HEK293 (cell line): Measurements from ENCODE around the gene NCMAP.

Experiments used
- CTCF ChIA-PET: fragments of 350-600 bp; formaldehyde crosslinking; extraction: SDS; loops from one replicate; lab custom pipeline; 2021; ENCODE audit warnings: antibody characterized with exemption; lab: Yijun Ruan, JAX
- POLR2A ChIA-PET: fragments of 300-600 bp; formaldehyde crosslinking; extraction: SDS; loops from one replicate; lab custom pipeline; 2020; ENCODE audit warnings: antibody characterized with exemption, inconsistent platforms; lab: Yijun Ruan, JAX
- H3K27ac ChIP-seq: fragments of 200-500 bp; sonication (Bioruptor generic); 2 replicates; pipeline ENCODE4 v1.5.1; 2014; ENCODE audit warnings: low read depth, low read length, control low read depth, inconsistent platforms; ENCODE audit errors: extremely low read depth
- H3K36me3 ChIP-seq, 2 experiments: fragments of 200-500 bp in 1 of 2; sonication (Bioruptor generic) in 1 of 2; 1 replicate in 1 of 2; 2 replicates in 1 of 2; pipeline ENCODE4 v1.5.1; 2014 to 2017; ENCODE audit warnings: inconsistent platforms in 2 of 2, low read length in 2 of 2; ENCODE audit not compliant: control insufficient read depth in 2 of 2, insufficient read depth in 1 of 2
- H3K4me1 ChIP-seq: fragments of 200-500 bp; sonication (Bioruptor generic); 2 replicates; pipeline ENCODE4 v1.5.1; 2014; ENCODE audit warnings: mild to moderate bottlenecking, low read length, inconsistent platforms; ENCODE audit not compliant: control insufficient read depth, insufficient read depth
- H3K4me3 ChIP-seq: 2 replicates; pipeline ENCODE4 v1.5.1; 2011; ENCODE audit warnings: low read depth, mild to moderate bottlenecking, control low read depth, low read length, moderate library complexity
- H3K9me3 ChIP-seq: fragments of 200-500 bp; sonication (Bioruptor generic); 2 replicates; pipeline ENCODE4 v1.5.1; 2014; ENCODE audit warnings: low read depth, low read length, inconsistent platforms; ENCODE audit not compliant: control insufficient read depth, insufficient read depth
- BCL11A ChIP-seq: fragments of 450-650 bp; formaldehyde crosslinking; IDR thresholded peaks from 2 replicates; pipeline ENCODE4 v1.5.1; 2016; ENCODE audit warnings: low read depth, missing biosample characterization, missing genetic modification characterization
- EGR2 ChIP-seq: fragments of 450-650 bp; formaldehyde crosslinking; IDR thresholded peaks from 2 replicates; pipeline ENCODE4 v1.5.1; 2016; ENCODE audit warnings: low read depth, missing biosample characterization, missing genetic modification characterization
- FEZF1 ChIP-seq: fragments of 450-650 bp; formaldehyde crosslinking; IDR thresholded peaks from 2 replicates; pipeline ENCODE4 v1.5.1; 2016; ENCODE audit warnings: missing biosample characterization, missing genetic modification characterization
- HIC1 ChIP-seq: fragments of 450-650 bp; formaldehyde crosslinking; IDR thresholded peaks from 2 replicates; pipeline ENCODE4 v1.5.1; 2016; ENCODE audit warnings: missing biosample characterization, missing genetic modification characterization
- IKZF3 ChIP-seq: fragments of 450-650 bp; IDR thresholded peaks from 2 replicates; pipeline ENCODE4 v1.5.0; 2018; ENCODE audit warnings: missing biosample characterization, mild to moderate bottlenecking, missing genetic modification characterization, moderate library complexity
- KLF1 ChIP-seq: fragments of 450-650 bp; formaldehyde crosslinking; IDR thresholded peaks from 2 replicates; pipeline ENCODE4 v1.5.1; 2016; ENCODE audit warnings: missing biosample characterization, missing genetic modification characterization
- SALL2 ChIP-seq: fragments of 450-650 bp; formaldehyde crosslinking; IDR thresholded peaks from 2 replicates; pipeline ENCODE4 v1.5.0; 2017; ENCODE audit warnings: missing biosample characterization, mild to moderate bottlenecking, missing genetic modification characterization, borderline replicate concordance
- YY2 ChIP-seq: fragments of 450-650 bp; formaldehyde crosslinking; IDR thresholded peaks from 2 replicates; pipeline ENCODE4 v1.5.1; 2016; ENCODE audit warnings: missing biosample characterization, missing genetic modification characterization
- ZBTB44 ChIP-seq: fragments of 450-650 bp; IDR thresholded peaks from 2 replicates; pipeline ENCODE4 v1.5.1; 2018; ENCODE audit warnings: missing biosample characterization, mild to moderate bottlenecking, missing genetic modification characterization
- ZFHX2 ChIP-seq: fragments of 450-650 bp; formaldehyde crosslinking; conservative IDR thresholded peaks from 2 replicates; pipeline ENCODE4 v1.5.1; 2016; ENCODE audit warnings: missing biosample characterization, missing genetic modification characterization
- ZNF148 ChIP-seq: fragments of 450-650 bp; formaldehyde crosslinking; IDR thresholded peaks from 2 replicates; pipeline ENCODE4 v1.5.0; 2017; ENCODE audit warnings: missing biosample characterization, missing genetic modification characterization, borderline replicate concordance
- ZNF202 ChIP-seq: fragments of 450-650 bp; formaldehyde crosslinking; IDR thresholded peaks from 2 replicates; pipeline ENCODE4 v1.5.1; 2016; ENCODE audit warnings: missing biosample characterization, missing genetic modification characterization, borderline replicate concordance
- ZNF37A ChIP-seq: fragments of 450-650 bp; IDR thresholded peaks from 2 replicates; pipeline ENCODE4 v1.5.1; 2018; ENCODE audit warnings: missing biosample characterization, missing genetic modification characterization
- ZNF488 ChIP-seq: fragments of 450-650 bp; formaldehyde crosslinking; IDR thresholded peaks from 2 replicates; pipeline ENCODE4 v1.5.1; 2016; ENCODE audit warnings: missing biosample characterization, missing genetic modification characterization
- ZNF510 ChIP-seq: fragments of 450-650 bp; formaldehyde crosslinking; IDR thresholded peaks from 2 replicates; pipeline ENCODE4 v1.5.1; 2018; ENCODE audit warnings: mild to moderate bottlenecking, missing genetic modification characterization, missing biosample characterization; ENCODE audit not compliant: insufficient replicate concordance
- ZNF610 ChIP-seq: fragments of 450-650 bp; formaldehyde crosslinking; IDR thresholded peaks from 2 replicates; pipeline ENCODE4 v1.5.1; 2016; ENCODE audit warnings: missing biosample characterization, missing genetic modification characterization, borderline replicate concordance
- ZNF626 ChIP-seq: fragments of 450-650 bp; sonication (Bioruptor Pico); formaldehyde crosslinking; IDR thresholded peaks from 2 replicates; pipeline ENCODE4 v1.5.1; 2018; ENCODE audit warnings: missing biosample characterization, missing genetic modification characterization, inconsistent platforms
- ZNF660 ChIP-seq: fragments of 450-650 bp; IDR thresholded peaks from 2 replicates; pipeline ENCODE4 v1.5.1; 2018; ENCODE audit warnings: missing biosample characterization, mild to moderate bottlenecking, missing genetic modification characterization

The NCMAP gene

GRCh38 chr1:24575905-24576587, 20.2 kb downstream of the NCMAP start:
- Histone ChIP-seq H3K9me3 (no peaks in the 10 kb centered on the region), H3K4me1 (no peaks in the 10 kb centered on the region), H3K4me3 (no peak overlapping the region), H3K36me3 (no peaks in the 10 kb centered on the region), H3K27ac (no peak overlapping the region)
- ChIA-PET POLR2A (no interaction called here), CTCF (interaction anchor here (1.2 to 5.4 kb wide), 2 partner anchors 11 to 34 kb away, joined by 9 to 43 read pairs; no protein-coding TSS in a partner anchor)
- TF ChIP-seq ZFHX2 (tag by site-specific recombination): peak; percentile 75
- peak; percentile 93 for TF ChIP-seq EGR2 (tag by site-specific recombination)
- TF ChIP-seq IKZF3 (tag by site-specific recombination): no peak

- no peaks in the 10 kb centered on the region for H3K36me3 ChIP-seq
- H3K4me1 ChIP-seq: no peaks in the 10 kb centered on the region
- H3K27ac ChIP-seq: no peak overlapping the region
- TF ChIP-seq ZNF510 (tag by site-specific recombination): no peak
- no peak for TF ChIP-seq YY2 (tag by site-specific recombination)
- no peak for TF ChIP-seq HIC1
- TF ChIP-seq ZNF202 (tag by site-specific recombination): no peak
- no peak for TF ChIP-seq ZNF660 (tag by site-specific recombination)
- no peak for TF ChIP-seq ZBTB44 (tag by site-specific recombination)
- TF ChIP-seq FEZF1 (tag by site-specific recombination): no peak
- TF ChIP-seq ZNF626 (tag by site-specific recombination): no peak
- no peak for TF ChIP-seq SALL2 (tag by site-specific recombination)
- TF ChIP-seq ZNF37A (tag by site-specific recombination): no peak
- TF ChIP-seq BCL11A: no peak
- no peak for TF ChIP-seq ZNF610 (tag by site-specific recombination)
- TF ChIP-seq ZNF488 (tag by site-specific recombination): no peak
- no peak for TF ChIP-seq ZNF148 (tag by site-specific recombination)
- TF ChIP-seq KLF1: no peak
- ChIA-PET CTCF (interaction anchor here (5.4 kb wide), 1 partner anchor 9 kb away, joined by 43 read pairs; no protein-coding TSS in a partner anchor), POLR2A (interaction anchor here (0.6 to 0.7 kb wide), 2 partner anchors 19 to 97 kb away, joined by 4 to 7 read pairs; no protein-coding TSS in a partner anchor)
- H3K9me3 ChIP-seq: no peaks in the 10 kb centered on the region
- no peak overlapping the region for H3K4me3 ChIP-seq
Observed at GRCh38 chr1:24578846-24579245, 23.0 kb downstream of the NCMAP start.
